ENCODE data around the gene DRAM1.

The DRAM1 gene

DNA sequence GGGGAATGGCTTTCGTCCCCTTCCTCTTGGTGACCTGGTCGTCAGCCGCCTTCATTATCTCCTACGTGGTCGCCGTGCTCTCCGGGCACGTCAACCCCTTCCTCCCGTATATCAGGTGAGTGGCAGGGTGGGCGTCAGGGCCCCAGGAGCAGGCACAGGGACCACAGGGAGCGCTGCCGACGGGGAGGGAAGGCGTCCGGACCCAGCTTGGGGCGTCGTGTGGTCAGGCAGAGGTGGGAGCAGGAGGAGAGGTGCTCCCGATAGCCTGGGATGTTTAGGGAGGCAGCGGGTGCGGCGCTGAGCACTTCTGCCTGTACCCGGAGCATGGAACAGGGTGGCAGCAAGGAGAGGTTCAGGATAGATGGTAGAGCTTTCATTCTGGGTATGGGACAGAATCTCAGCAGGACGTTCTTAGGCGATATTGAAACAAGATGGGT is 444 bp downstream of the DRAM1 start (continued):
- TF ChIP-seq ZNF2 (tag by site-specific recombination; IDR thresholded peaks at IDR 0.05) (peak; percentile 36; the same call in 1 of the 2 replicates), ZNF184 (tag by site-specific recombination; IDR thresholded peaks at IDR 0.05) (no peak), ZBTB20 (tag by site-specific recombination; IDR thresholded peaks at IDR 0.05) (peak; percentile 94), HOXA7 (CRISPR knock-in tag; IDR thresholded peaks at IDR 0.05; ENCODE audit: borderline replicate concordance) (no peak)
- TF ChIP-seq, protein P1, sequence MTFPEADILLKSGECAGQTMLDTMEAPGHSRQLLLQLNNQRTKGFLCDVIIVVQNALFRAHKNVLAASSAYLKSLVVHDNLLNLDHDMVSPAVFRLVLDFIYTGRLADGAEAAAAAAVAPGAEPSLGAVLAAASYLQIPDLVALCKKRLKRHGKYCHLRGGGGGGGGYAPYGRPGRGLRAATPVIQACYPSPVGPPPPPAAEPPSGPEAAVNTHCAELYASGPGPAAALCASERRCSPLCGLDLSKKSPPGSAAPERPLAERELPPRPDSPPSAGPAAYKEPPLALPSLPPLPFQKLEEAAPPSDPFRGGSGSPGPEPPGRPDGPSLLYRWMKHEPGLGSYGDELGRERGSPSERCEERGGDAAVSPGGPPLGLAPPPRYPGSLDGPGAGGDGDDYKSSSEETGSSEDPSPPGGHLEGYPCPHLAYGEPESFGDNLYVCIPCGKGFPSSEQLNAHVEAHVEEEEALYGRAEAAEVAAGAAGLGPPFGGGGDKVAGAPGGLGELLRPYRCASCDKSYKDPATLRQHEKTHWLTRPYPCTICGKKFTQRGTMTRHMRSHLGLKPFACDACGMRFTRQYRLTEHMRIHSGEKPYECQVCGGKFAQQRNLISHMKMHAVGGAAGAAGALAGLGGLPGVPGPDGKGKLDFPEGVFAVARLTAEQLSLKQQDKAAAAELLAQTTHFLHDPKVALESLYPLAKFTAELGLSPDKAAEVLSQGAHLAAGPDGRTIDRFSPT (tag by site-specific recombination; IDR thresholded peaks at IDR 0.05) = peak; percentile 18; the same call in 1 of the 2 replicates
- TF ChIP-seq, protein P2, sequence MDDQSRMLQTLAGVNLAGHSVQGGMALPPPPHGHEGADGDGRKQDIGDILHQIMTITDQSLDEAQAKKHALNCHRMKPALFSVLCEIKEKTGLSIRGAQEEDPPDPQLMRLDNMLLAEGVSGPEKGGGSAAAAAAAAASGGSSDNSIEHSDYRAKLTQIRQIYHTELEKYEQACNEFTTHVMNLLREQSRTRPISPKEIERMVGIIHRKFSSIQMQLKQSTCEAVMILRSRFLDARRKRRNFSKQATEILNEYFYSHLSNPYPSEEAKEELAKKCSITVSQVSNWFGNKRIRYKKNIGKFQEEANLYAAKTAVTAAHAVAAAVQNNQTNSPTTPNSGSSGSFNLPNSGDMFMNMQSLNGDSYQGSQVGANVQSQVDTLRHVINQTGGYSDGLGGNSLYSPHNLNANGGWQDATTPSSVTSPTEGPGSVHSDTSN (CRISPR knock-in tag; IDR thresholded peaks at IDR 0.05) = peak; percentile 30; the same call in 1 of the 2 replicates

DNA sequence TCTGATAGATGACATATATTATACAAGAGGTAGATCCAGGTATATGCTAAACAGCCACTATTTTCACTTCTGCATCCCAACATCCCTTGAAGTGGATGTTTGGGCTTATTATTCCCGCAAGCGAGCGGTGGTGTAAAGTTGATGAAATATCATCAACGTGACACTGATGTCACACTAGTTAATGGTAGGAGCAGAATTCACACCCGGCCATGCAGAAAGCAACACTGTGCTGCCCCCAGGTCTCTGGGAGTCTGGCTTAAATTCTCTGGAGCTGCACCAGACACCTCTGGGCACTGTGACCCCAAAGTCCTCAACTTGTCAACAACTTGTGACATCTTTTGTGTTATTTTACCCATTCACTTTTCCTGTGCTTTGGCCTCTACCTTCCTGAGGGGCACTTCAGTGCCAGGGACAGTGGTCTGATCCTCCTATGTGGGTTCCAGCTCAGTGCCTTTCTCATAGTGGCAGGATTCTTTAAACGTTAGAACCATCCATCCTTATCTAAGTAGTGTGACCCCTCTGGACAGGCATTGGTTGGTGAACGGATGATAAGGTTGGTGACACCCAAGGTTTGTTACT is 952 bp downstream of the DRAM1 start:
- no peaks in the 10 kb centered on the region for H3K36me3 ChIP-seq (ENCODE audit: control insufficient read depth in 2 of 2, insufficient read depth in 1 of 2, low read length in 2 of 2)
- ChIA-PET POLR2A (interaction anchor here (0.6 to 1.5 kb wide), 2 partner anchors 13 to 459 kb away, joined by 5 to 6 read pairs; no protein-coding TSS in a partner anchor), CTCF (no interaction called here)
- H3K9me3 ChIP-seq (ENCODE audit: control insufficient read depth, insufficient read depth, low read depth, low read length) = no peaks in the 10 kb centered on the region
- H3K4me1 ChIP-seq (ENCODE audit: control insufficient read depth, insufficient read depth, low read length) = no peaks in the 10 kb centered on the region
- H3K27ac ChIP-seq (ENCODE audit: extremely low read depth, low read depth, low read length) = no peak overlapping the region
- H3K4me3 ChIP-seq (ENCODE audit: low read depth, low read length) = peak overlapping the region; percentile 74
- TF ChIP-seq ZNF324 (tag by site-specific recombination; IDR thresholded peaks at IDR 0.05) (0 out of 2 replicates have a peak, but pooled peaks have one; percentile 9), ZNF660 (tag by site-specific recombination; IDR thresholded peaks at IDR 0.05) (peak; percentile 30; the same call in 1 of the 2 replicates), ZEB2 (tag by site-specific recombination; IDR thresholded peaks at IDR 0.05) (0 out of 2 replicates have a peak, but pooled peaks have one; percentile 36), SETDB1 (IDR thresholded peaks at IDR 0.05; ENCODE audit: insufficient read length, low read length) (no peak), ZNF473 (tag by site-specific recombination; IDR thresholded peaks at IDR 0.05) (no peak), ZNF146 (tag by site-specific recombination; IDR thresholded peaks at IDR 0.05) (no peak), ZBTB48 (tag by site-specific recombination; IDR thresholded peaks at IDR 0.05) (no peak), SP2 (tag by site-specific recombination; IDR thresholded peaks at IDR 0.05) (no peak), SCRT2 (tag by site-specific recombination; IDR thresholded peaks at IDR 0.05) (peak; percentile 39; the same call in 1 of the 2 replicates), ZXDB (tag by site-specific recombination; IDR thresholded peaks at IDR 0.05) (no peak), ZNF391 (tag by site-specific recombination; IDR thresholded peaks at IDR 0.05; ENCODE audit: borderline replicate concordance, low read depth) (no peak), ZNF335 (tag by site-specific recombination; conservative IDR thresholded peaks at IDR 0.05) (peak; percentile 26; the same call in 1 of the 2 replicates), ZNF76 (tag by site-specific recombination; IDR thresholded peaks at IDR 0.05; ENCODE audit: borderline replicate concordance, low read depth) (0 out of 2 replicates have a peak, but pooled peaks have one; percentile 8), ZNF585B (tag by site-specific recombination; IDR thresholded peaks at IDR 0.05) (no peak)
- TF ChIP-seq, protein P3, sequence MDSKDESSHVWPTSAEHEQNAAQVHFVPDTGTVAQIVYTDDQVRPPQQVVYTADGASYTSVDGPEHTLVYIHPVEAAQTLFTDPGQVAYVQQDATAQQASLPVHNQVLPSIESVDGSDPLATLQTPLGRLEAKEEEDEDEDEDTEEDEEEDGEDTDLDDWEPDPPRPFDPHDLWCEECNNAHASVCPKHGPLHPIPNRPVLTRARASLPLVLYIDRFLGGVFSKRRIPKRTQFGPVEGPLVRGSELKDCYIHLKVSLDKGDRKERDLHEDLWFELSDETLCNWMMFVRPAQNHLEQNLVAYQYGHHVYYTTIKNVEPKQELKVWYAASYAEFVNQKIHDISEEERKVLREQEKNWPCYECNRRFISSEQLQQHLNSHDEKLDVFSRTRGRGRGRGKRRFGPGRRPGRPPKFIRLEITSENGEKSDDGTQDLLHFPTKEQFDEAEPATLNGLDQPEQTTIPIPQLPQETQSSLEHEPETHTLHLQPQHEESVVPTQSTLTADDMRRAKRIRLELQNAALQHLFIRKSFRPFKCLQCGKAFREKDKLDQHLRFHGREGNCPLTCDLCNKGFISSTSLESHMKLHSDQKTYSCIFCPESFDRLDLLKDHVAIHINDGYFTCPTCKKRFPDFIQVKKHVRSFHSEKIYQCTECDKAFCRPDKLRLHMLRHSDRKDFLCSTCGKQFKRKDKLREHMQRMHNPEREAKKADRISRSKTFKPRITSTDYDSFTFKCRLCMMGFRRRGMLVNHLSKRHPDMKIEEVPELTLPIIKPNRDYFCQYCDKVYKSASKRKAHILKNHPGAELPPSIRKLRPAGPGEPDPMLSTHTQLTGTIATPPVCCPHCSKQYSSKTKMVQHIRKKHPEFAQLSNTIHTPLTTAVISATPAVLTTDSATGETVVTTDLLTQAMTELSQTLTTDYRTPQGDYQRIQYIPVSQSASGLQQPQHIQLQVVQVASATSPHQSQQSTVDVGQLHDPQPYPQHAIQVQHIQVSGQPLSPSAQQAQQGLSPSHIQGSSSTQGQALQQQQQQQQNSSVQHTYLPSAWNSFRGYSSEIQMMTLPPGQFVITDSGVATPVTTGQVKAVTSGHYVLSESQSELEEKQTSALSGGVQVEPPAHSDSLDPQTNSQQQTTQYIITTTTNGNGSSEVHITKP (tag by site-specific recombination; IDR thresholded peaks at IDR 0.05) = 0 out of 2 replicates have a peak, but pooled peaks have one; percentile 18
- TF ChIP-seq, protein P4, sequence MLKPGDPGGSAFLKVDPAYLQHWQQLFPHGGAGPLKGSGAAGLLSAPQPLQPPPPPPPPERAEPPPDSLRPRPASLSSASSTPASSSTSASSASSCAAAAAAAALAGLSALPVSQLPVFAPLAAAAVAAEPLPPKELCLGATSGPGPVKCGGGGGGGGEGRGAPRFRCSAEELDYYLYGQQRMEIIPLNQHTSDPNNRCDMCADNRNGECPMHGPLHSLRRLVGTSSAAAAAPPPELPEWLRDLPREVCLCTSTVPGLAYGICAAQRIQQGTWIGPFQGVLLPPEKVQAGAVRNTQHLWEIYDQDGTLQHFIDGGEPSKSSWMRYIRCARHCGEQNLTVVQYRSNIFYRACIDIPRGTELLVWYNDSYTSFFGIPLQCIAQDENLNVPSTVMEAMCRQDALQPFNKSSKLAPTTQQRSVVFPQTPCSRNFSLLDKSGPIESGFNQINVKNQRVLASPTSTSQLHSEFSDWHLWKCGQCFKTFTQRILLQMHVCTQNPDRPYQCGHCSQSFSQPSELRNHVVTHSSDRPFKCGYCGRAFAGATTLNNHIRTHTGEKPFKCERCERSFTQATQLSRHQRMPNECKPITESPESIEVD (tag by site-specific recombination; IDR thresholded peaks at IDR 0.05) = no peak
- TF ChIP-seq, protein P5, sequence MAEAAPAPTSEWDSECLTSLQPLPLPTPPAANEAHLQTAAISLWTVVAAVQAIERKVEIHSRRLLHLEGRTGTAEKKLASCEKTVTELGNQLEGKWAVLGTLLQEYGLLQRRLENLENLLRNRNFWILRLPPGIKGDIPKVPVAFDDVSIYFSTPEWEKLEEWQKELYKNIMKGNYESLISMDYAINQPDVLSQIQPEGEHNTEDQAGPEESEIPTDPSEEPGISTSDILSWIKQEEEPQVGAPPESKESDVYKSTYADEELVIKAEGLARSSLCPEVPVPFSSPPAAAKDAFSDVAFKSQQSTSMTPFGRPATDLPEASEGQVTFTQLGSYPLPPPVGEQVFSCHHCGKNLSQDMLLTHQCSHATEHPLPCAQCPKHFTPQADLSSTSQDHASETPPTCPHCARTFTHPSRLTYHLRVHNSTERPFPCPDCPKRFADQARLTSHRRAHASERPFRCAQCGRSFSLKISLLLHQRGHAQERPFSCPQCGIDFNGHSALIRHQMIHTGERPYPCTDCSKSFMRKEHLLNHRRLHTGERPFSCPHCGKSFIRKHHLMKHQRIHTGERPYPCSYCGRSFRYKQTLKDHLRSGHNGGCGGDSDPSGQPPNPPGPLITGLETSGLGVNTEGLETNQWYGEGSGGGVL (tag by site-specific recombination; IDR thresholded peaks at IDR 0.05) = no peak
- TF ChIP-seq, protein P6, sequence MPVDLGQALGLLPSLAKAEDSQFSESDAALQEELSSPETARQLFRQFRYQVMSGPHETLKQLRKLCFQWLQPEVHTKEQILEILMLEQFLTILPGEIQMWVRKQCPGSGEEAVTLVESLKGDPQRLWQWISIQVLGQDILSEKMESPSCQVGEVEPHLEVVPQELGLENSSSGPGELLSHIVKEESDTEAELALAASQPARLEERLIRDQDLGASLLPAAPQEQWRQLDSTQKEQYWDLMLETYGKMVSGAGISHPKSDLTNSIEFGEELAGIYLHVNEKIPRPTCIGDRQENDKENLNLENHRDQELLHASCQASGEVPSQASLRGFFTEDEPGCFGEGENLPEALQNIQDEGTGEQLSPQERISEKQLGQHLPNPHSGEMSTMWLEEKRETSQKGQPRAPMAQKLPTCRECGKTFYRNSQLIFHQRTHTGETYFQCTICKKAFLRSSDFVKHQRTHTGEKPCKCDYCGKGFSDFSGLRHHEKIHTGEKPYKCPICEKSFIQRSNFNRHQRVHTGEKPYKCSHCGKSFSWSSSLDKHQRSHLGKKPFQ (tag by site-specific recombination; IDR thresholded peaks at IDR 0.05) = peak; percentile 67; the same call in 1 of the 2 replicates

Measured in HEK293 (cell line).